K562 (cell line): Measurements from ENCODE around the gene ETS2. TPM values are rescaled to one million over a fixed set of nuclear protein-coding genes. Genes with fewer than 3 reads are reported as not detected.

Experiments used
- ATAC-seq: fragments of 200-7000 bp; cut with Tn5 transposase; 3 replicates; pipeline ENCODE4 v1.9.1; 2020; ENCODE audit warnings: moderate library complexity
- BruUV-seq: library from RNA; stranded (reverse); fragments of 400-500 nt; replicated peaks from 2 replicates; lab custom pipeline; 2021; lab: Mats Ljungman, UMichigan
- CTCF ChIA-PET: fragments of 300-600 bp; formaldehyde crosslinking; extraction: SDS; loops from one replicate; lab custom pipeline; 2021; ENCODE audit warnings: low intra/inter-chr PET ratio; lab: Yijun Ruan, JAX
- POLR2A ChIA-PET: fragments of 300-600, 350-650 bp; sonication (Branson Sonifier 250); formaldehyde crosslinking; extraction: SDS; loops from one replicate; lab custom pipeline; 2021; ENCODE audit warnings: antibody characterized with exemption, inconsistent platforms; lab: Yijun Ruan, JAX
- DNase-seq, 4 experiments: peaks; one replicate each; pipeline versions ENCODE4 v3.0.0 to v3.0.0-alpha.2; 2011 to 2018; ENCODE audit warnings: low spot score in 3 of 4, mixed read lengths in 3 of 4; ENCODE audit errors: extremely low read depth in 1 of 4
- FAIRE-seq: peaks from 2 replicates; lab custom pipeline; 2011; peaks lifted over from hg19 to GRCh38; lab: Jason Lieb, UNC
- H2AFZ ChIP-seq: 2 replicates; pipeline ENCODE4 v1.6.0; 2011; ENCODE audit warnings: low read depth, low read length, control low read depth, inconsistent platforms
- H3K27ac ChIP-seq: fragments of 200-600 bp; 3 replicates; pipeline ENCODE4 v1.8.0; 2011; ENCODE audit warnings: low read depth, mild to moderate bottlenecking, control low read depth, inconsistent platforms, low read length, moderate library complexity, mixed read lengths; ENCODE audit errors: extremely low read depth
- H3K27me3 ChIP-seq, 2 experiments: fragments of 300-600 bp in 1 of 2; 2 replicates in 1 of 2; 3 replicates in 1 of 2; pipeline versions ENCODE4 v1.6.0 to v1.8.0; 2011; ENCODE audit warnings: inconsistent platforms in 2 of 2, low read length in 2 of 2, mild to moderate bottlenecking in 1 of 2, mixed read lengths in 1 of 2, moderate library complexity in 1 of 2; ENCODE audit not compliant: control insufficient read depth in 2 of 2, insufficient read depth in 2 of 2
- H3K36me3 ChIP-seq: fragments of 300-600 bp; 3 replicates; pipeline ENCODE4 v1.8.0; 2011; ENCODE audit warnings: mild to moderate bottlenecking, low read length, inconsistent platforms; ENCODE audit not compliant: control insufficient read depth, insufficient read depth
- H3K4me1 ChIP-seq, 2 experiments: fragments of 200-600 bp in 1 of 2; replicated peaks in 1 of 2; 2 replicates in 1 of 2; 3 replicates in 1 of 2; pipeline versions ENCODE4 v1.5.1 to v1.8.0; 2011; ENCODE audit warnings: inconsistent platforms in 2 of 2, low read length in 2 of 2, mild to moderate bottlenecking in 1 of 2, mixed read lengths in 1 of 2, moderate library complexity in 1 of 2; ENCODE audit not compliant: control insufficient read depth in 2 of 2, insufficient read depth in 2 of 2
- H3K4me2 ChIP-seq: 2 replicates; pipeline ENCODE4 v1.6.1; 2011; ENCODE audit warnings: low read length, control low read depth, inconsistent platforms, mixed read lengths; ENCODE audit not compliant: insufficient read depth
- H3K4me3 ChIP-seq: fragments of 200-600 bp; sonication (generic), shearing (Covaris generic); 2 replicates; pipeline ENCODE4 v1.5.1; 2016; ENCODE audit warnings: control low read depth, inconsistent platforms
- H3K79me2 ChIP-seq: fragments of 200-600 bp; 3 replicates; pipeline ENCODE4 v1.8.0; 2011; ENCODE audit warnings: low read length, inconsistent platforms; ENCODE audit not compliant: control insufficient read depth, insufficient read depth
- H3K9ac ChIP-seq, 2 experiments: 2 replicates each; pipeline versions ENCODE4 v1.6.0 to v1.6.1; 2011; ENCODE audit warnings: low read depth in 2 of 2, low read length in 2 of 2, control low read depth in 1 of 2, inconsistent platforms in 1 of 2, mild to moderate bottlenecking in 1 of 2, mixed read lengths in 1 of 2; ENCODE audit not compliant: insufficient read depth in 1 of 2
- H3K9me1 ChIP-seq: one replicate; pipeline ENCODE4 v1.6.0; 2011; ENCODE audit warnings: inconsistent platforms, mild to moderate bottlenecking, low read length, moderate library complexity; ENCODE audit not compliant: control insufficient read depth, insufficient read depth
- H3K9me3 ChIP-seq: replicated peaks from 2 replicates; pipeline ENCODE4 v1.5.1; 2011; ENCODE audit warnings: low read depth, low read length, inconsistent platforms; ENCODE audit not compliant: control insufficient read depth, insufficient read depth
- H4K20me1 ChIP-seq: replicated peaks from 2 replicates; pipeline ENCODE4 v1.6.1; 2011; ENCODE audit warnings: low read length, inconsistent platforms, mixed read lengths; ENCODE audit not compliant: control insufficient read depth, insufficient read depth
- CHD1 ChIP-seq: fragments of 200-600 bp; sonication (generic); IDR thresholded peaks from one replicate; pipeline ENCODE4 v1.6.1; 2012; ENCODE audit warnings: mild to moderate bottlenecking, moderate library complexity, low read length, inconsistent platforms
- CREB3 ChIP-seq: fragments of 450-650 bp; conservative IDR thresholded peaks from 2 replicates; pipeline ENCODE4 v1.6.1; 2016; ENCODE audit warnings: missing genetic modification characterization, low read depth, mild to moderate bottlenecking, missing compliant biosample characterization, moderate library complexity
- NR2C2 ChIP-seq, 2 experiments: fragments of 200-800 bp in 1 of 2; sonication (Bioruptor generic) in 1 of 2; sonication (generic) in 1 of 2; formaldehyde crosslinking in 1 of 2; IDR thresholded peaks; 2 replicates each; pipeline versions ENCODE4 v1.6.1 to v1.8.0; 2016 to 2022; ENCODE audit warnings: mild to moderate bottlenecking in 1 of 2, missing compliant biosample characterization in 1 of 2, missing genetic modification characterization in 1 of 2, missing genetic modification reagents in 1 of 2
- PCBP2 ChIP-seq: fragments of 200-400 bp; formaldehyde crosslinking; IDR thresholded peaks from 2 replicates; pipeline ENCODE4 v1.6.1; 2018; ENCODE audit warnings: low read length, low read depth, mild to moderate bottlenecking, moderate library complexity; ENCODE audit not compliant: poor library complexity, severe bottlenecking
- RFX7 ChIP-seq: fragments of 250-450 bp; sonication (Bioruptor Pico); IDR thresholded peaks from 2 replicates; pipeline ENCODE4 v1.5.1; 2021; ENCODE audit warnings: mild to moderate bottlenecking
- SOX6 ChIP-seq: fragments of 450-650 bp; IDR thresholded peaks from 2 replicates; pipeline ENCODE4 v1.6.1; 2014; ENCODE audit warnings: mild to moderate bottlenecking
- ZNF121 ChIP-seq: sonication (generic); formaldehyde crosslinking; conservative IDR thresholded peaks from 2 replicates; pipeline ENCODE4 v1.8.0; 2022; ENCODE audit warnings: missing genetic modification reagents
- ZNF3 ChIP-seq: fragments of 250-450 bp; sonication (Bioruptor Pico); IDR thresholded peaks from 2 replicates; pipeline ENCODE4 v1.5.0; 2021; ENCODE audit warnings: mild to moderate bottlenecking, moderate library complexity
- ZNF717 ChIP-seq: fragments of 250-450 bp; sonication (Bioruptor Pico); IDR thresholded peaks from 2 replicates; pipeline ENCODE4 v1.5.0; 2021
- WGBS: fragments of 100-300 bp; shearing (Covaris generic); methylation state at CpG from one replicate; pipeline ENCODE4 v1.1.6; 2016; ENCODE audit warnings: low coverage, mixed read lengths; ENCODE audit not compliant: insufficient coverage; ENCODE audit errors: missing lambda C conversion rate; 5-methylcytosine and 5-hydroxymethylcytosine counted together
- in situ Hi-C: fragments of 300-500 bp; cut with MboI; formaldehyde crosslinking; loops from 4 replicates; pipeline ENCODE4 v1.15.0; 2018; ENCODE audit warnings: inconsistent platforms, mixed read lengths
- intact Hi-C: fragments of 100-400 bp; cut with micrococcal nuclease; formaldehyde crosslinking; loops from 2 replicates; pipeline ENCODE4 v1.14.2; 2022
- polyA plus RNA-seq, 8 experiments: library from polyadenylated mRNA; depleted of rRNA in 4 of 8; stranded (reverse) in 5 of 8; unstranded in 3 of 8; fragments of >200 nt; fragmentation: Nextera tagmentation in 2 of 8; fragmentation: Illumina TruSeq in 1 of 8; extraction: Ambion mirVana in 2 of 8; extraction: Trizol in 1 of 8; gene quantifications; 2 replicates each; pipeline versions ENCODE4 v1.2.1 to v1.2.3, GENCODE V29; 2011 to 2014; ENCODE audit warnings: inconsistent platforms in 1 of 8, missing spikeins in 1 of 8
- total RNA-seq, 7 experiments: library from RNA; depleted of rRNA in 6 of 7; stranded (reverse); fragments of >200 nt in 6 of 7; fragmentation: Illumina TruSeq in 2 of 7; extraction: Trizol in 2 of 7; gene quantifications; 2 replicates each; pipeline versions ENCODE4 v1.2.1 to v1.2.3, GENCODE V29; 2011 to 2021; ENCODE audit warnings: low replicate concordance in 1 of 7
- TF ChIP-seq, protein P1 (sequence below): fragments of 450-650 bp; IDR thresholded peaks from 2 replicates; pipeline ENCODE4 v1.6.1; 2017; ENCODE audit warnings: antibody characterized with exemption, mild to moderate bottlenecking
- TF ChIP-seq, protein P2 (sequence below): fragments of 450-650 bp; IDR thresholded peaks from 2 replicates; pipeline ENCODE4 v1.6.1; 2016; ENCODE audit warnings: missing biosample characterization, missing genetic modification characterization
- TF ChIP-seq, protein P3 (sequence below), 2 experiments: fragments of 200-800 bp in 1 of 2; sonication (Bioruptor generic) in 1 of 2; sonication (generic) in 1 of 2; formaldehyde crosslinking in 1 of 2; IDR thresholded peaks in 1 of 2; conservative IDR thresholded peaks in 1 of 2; 2 replicates each; pipeline versions ENCODE4 v1.5.0 to v1.6.1; 2016 to 2020; ENCODE audit warnings: missing compliant biosample characterization in 1 of 2, missing genetic modification characterization in 1 of 2, missing genetic modification reagents in 1 of 2

ETS2 gene
- total and polyA plus RNA-seq, 9 of the 15 experiments (the other 6 are each of a cell fraction or from before 2014, with no cell fraction given) = 1.7 to 24.4 (median 12.2) TPM

DNA sequence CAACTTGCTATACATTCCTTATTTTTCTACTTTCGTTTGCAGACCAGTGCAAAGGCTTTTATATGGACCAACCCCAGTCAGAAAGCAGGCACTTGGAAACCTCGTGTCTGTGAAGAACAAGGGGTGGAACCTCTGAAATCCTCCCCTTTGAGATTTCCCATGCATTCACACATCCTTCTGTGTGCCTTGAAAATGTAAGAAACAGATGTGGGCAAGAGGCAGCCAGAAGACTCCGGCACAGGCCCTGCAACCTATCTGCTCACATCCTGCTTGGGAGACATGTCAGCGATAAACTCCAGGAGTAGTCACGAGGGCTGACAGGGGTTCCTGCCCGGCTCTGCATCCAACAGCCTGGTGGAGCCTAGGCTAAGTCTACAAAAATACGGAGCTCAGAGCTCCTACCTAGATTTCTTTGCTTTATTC lies 42.5 kb downstream of the ETS2 start (continued):
- TF ChIP-seq RFX7 (CRISPR knock-in tag) = no peak

GRCh38 chr21:38849776-38850175 lies 44.0 kb downstream of the ETS2 start:
- H3K79me2 ChIP-seq = no peaks in the 10 kb centered on the region
- peak overlapping the region; percentile 78 for H2AFZ ChIP-seq
- no peaks in the 10 kb centered on the region for H3K36me3 ChIP-seq
- no peaks in the 10 kb centered on the region for H3K9me3 ChIP-seq
- no peaks in the 10 kb centered on the region for H3K27me3 ChIP-seq
- 27% methylated on average over 6 of the region's 6 CpGs for WGBS
- BruUV-seq = no TSS peak
- H3K9me1 ChIP-seq = no peaks in the 10 kb centered on the region
- no peak for FAIRE-seq
- no peak overlapping the region for H3K4me3 ChIP-seq
- intact Hi-C loops = loop anchor here (5.0 kb wide), 1 partner anchor 42 kb away; the partner anchor contains the start of gene ETS2
- peak; percentile 44 for ATAC-seq
- no peaks in the 10 kb centered on the region for H4K20me1 ChIP-seq
- CTCF ChIA-PET = no interaction called here
- POLR2A ChIA-PET = interaction anchor here (0.7 to 1.6 kb wide), 3 partner anchors 11 to 45 kb away, joined by 3 to 5 read pairs (median 3); no protein-coding TSS in a partner anchor
- H3K27ac ChIP-seq = peak overlapping the region; percentile 59; the same call in 2 of the 3 replicates
- H3K4me1 ChIP-seq = peaks cover 25 to 49% of the 10 kb centered on the region in 2 experiments
- DNase-seq = no peak
- no peak overlapping the region for H3K4me2 ChIP-seq
- no peak overlapping the region for H3K9ac ChIP-seq
- in situ Hi-C loops = no loop called here
- TF ChIP-seq CREB3 (tag) (no peak), ZNF717 (no peak), CHD1 (no peak), PCBP2 (no peak), ZNF121 (CRISPR knock-in tag) (no peak), SOX6 (no peak), NR2C2 (CRISPR knock-in tag; IDR thresholded peaks at IDR 0.05) (no peak), NR2C2 (tag; IDR thresholded peaks at IDR 0.05) (peak; percentile 34; the same call in 1 of the 2 replicates), ZNF3 (CRISPR knock-in tag) (no peak)
- TF ChIP-seq, protein P1, sequence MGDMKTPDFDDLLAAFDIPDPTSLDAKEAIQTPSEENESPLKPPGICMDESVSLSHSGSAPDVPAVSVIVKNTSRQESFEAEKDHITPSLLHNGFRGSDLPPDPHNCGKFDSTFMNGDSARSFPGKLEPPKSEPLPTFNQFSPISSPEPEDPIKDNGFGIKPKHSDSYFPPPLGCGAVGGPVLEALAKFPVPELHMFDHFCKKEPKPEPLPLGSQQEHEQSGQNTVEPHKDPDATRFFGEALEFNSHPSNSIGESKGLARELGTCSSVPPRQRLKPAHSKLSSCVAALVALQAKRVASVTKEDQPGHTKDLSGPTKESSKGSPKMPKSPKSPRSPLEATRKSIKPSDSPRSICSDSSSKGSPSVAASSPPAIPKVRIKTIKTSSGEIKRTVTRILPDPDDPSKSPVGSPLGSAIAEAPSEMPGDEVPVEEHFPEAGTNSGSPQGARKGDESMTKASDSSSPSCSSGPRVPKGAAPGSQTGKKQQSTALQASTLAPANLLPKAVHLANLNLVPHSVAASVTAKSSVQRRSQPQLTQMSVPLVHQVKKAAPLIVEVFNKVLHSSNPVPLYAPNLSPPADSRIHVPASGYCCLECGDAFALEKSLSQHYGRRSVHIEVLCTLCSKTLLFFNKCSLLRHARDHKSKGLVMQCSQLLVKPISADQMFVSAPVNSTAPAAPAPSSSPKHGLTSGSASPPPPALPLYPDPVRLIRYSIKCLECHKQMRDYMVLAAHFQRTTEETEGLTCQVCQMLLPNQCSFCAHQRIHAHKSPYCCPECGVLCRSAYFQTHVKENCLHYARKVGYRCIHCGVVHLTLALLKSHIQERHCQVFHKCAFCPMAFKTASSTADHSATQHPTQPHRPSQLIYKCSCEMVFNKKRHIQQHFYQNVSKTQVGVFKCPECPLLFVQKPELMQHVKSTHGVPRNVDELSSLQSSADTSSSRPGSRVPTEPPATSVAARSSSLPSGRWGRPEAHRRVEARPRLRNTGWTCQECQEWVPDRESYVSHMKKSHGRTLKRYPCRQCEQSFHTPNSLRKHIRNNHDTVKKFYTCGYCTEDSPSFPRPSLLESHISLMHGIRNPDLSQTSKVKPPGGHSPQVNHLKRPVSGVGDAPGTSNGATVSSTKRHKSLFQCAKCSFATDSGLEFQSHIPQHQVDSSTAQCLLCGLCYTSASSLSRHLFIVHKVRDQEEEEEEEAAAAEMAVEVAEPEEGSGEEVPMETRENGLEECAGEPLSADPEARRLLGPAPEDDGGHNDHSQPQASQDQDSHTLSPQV = no peak
- TF ChIP-seq, protein P2, sequence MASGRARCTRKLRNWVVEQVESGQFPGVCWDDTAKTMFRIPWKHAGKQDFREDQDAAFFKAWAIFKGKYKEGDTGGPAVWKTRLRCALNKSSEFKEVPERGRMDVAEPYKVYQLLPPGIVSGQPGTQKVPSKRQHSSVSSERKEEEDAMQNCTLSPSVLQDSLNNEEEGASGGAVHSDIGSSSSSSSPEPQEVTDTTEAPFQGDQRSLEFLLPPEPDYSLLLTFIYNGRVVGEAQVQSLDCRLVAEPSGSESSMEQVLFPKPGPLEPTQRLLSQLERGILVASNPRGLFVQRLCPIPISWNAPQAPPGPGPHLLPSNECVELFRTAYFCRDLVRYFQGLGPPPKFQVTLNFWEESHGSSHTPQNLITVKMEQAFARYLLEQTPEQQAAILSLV = no peak
- TF ChIP-seq, protein P3, sequence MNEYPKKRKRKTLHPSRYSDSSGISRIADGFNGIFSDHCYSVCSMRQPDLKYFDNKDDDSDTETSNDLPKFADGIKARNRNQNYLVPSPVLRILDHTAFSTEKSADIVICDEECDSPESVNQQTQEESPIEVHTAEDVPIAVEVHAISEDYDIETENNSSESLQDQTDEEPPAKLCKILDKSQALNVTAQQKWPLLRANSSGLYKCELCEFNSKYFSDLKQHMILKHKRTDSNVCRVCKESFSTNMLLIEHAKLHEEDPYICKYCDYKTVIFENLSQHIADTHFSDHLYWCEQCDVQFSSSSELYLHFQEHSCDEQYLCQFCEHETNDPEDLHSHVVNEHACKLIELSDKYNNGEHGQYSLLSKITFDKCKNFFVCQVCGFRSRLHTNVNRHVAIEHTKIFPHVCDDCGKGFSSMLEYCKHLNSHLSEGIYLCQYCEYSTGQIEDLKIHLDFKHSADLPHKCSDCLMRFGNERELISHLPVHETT (CRISPR knock-in tag; conservative IDR thresholded peaks at IDR 0.05 in 1 of 2, IDR thresholded peaks at IDR 0.05 in 1 of 2) = no peak
